ENCODE results near the gene CFAP43.
"Not testable (repeated sequence)": the region's sequence is repeated elsewhere in the genome, so short reads cannot be mapped to it uniquely, and the experiment has no call there.

The CFAP43 gene

DNA sequence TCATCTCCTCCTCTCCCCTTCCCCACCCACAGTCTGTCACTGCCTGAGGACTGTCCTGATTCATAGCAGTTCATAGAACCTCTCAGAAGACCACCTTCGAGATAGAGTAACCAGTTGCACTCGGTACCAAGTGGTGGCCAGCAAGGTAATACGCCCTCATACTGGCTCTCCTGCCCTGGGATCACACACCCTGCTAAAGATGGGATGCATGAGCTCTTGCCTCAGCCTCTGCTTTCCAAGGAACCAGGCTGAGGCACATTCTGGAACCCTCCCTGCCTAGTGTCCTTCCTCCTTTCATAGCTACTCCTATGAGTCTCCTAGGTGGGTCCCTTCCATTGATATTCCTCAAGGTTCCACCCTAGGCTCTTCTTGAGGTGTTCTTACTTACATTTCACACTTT lies 15.5 kb downstream of the CFAP43 start:
- no peak for DNase-seq

- no peak for DNase-seq
These were observed 22.5 kb downstream of the CFAP43 start for GRCh38 chr10:104209575-104210198.

DNA sequence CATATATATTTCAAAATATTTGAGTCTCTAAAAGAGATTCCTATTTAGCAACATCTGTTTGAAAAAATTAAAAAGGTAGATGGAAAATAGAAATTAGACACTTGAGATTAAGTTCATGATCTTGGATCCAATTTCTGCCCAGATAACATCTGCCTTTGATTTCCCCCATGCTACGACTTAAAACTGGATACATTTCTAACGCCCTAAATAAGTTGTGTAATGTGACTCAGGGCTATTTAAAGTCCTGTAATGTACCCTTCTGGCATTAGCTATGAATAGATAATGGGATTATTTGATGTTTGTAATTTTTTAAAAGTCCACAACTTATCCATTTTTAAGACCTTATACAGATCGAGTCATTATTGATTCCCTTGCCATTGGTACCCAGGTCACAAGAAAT lies 23.4 kb downstream of the CFAP43 start:
- DNase-seq: no peak

GRCh38 chr10:104202231-104202630 lies 29.9 kb downstream of the CFAP43 start:
- no peak for DNase-seq

GRCh38 chr10:104201636-104202035 lies 30.5 kb downstream of the CFAP43 start:
- DNase-seq: no peak

GRCh38 chr10:104199567-104199966 lies 32.6 kb downstream of the CFAP43 start:
- no peak for DNase-seq

DNA sequence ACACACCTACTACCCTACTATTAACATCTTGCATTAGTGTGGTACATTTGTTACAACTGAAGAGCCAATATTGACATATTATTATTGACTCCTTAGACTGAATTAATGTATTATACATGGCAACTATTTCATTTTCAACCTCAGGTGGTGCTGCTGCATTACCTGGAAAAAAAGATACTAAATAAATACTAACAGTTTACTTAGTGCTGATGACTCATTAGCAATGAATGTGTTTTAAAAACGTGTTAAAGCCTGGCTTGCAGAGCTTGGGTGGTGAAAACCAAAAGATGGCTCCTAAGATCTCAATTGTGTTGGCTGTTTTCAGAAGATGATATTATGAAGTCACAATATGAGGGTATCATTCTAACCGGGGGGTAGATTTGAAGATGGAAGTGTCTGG lies 34.8 kb downstream of the CFAP43 start:
- no peak for DNase-seq

GRCh38 chr10:104195706-104196105 lies 36.5 kb downstream of the CFAP43 start:
- no peak for DNase-seq

DNA sequence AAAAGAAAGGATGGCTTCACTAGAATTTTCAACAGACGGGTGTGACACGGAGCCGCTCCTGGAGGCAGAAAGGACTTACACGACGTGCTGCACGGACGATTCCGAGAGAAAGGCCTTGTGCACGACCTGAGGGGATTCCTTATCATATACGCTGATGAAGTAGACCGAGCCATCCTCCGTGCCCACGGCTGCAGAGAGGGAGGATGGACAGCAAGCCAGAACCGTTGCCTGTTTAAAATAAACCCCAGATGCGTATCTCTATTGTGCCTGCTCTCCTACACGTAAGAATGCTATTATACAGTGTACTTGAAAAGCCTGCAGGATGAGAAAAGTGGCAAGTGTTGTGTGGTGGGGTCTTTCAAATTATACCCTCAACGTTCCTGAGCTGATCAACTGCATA lies 38.4 kb downstream of the CFAP43 start:
- no peak for DNase-seq

DNA sequence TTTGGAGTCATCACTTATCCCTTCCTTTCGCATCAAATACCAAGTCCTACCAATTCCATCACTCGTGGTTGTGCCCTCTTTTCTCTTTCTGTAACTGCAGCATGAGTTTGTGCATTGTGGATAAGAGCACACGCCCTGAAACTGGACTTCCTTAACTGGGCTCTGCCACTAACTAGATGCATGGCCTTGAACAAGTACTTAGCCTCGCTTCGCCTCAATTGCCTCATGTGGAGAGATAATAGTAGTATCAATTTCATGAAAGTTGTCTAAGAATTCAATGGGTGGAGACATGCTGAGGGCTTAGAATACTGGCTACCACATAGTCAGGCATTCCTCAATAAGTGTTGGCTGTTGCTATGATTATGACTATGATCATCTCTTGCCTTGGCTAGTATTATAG lies 41.5 kb downstream of the CFAP43 start:
- no peak for DNase-seq

DNA sequence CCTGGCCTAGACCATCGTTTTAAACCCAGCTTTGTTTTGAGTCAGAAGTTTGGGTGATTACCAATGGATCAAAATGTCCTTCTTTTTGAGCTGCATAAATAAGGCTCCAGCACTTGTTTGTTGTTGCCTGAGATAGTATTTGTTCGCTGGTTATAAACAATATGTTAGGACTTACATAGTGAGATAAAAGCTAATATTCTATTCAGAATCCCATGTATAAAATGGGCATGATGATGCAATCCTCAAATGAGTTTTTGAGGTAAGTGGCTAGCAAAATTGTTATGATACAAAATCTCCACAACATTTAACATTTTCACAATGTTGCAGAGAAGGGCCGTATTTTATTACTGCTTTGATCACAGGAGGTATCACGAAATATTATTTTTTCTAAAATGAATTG lies 48.5 kb downstream of the CFAP43 start:
- no peak for DNase-seq

DNA sequence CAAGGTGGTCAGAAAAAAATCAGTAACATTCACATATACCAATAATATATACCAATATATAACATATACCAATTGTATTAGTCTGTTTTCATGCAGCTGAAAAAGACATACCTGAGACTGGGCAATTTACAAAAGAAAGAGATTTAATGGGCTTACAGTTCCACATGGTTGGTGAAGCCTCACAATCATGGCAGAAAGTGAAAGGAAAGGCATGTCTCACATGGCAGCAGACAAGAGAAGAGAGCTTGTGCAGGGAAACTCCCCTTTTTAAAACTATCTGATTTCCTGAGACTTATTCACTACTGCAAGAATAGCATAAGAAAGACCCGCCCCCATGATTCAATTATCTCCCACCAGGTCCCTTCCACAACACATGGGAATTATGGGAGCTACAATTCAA lies 58.0 kb downstream of the CFAP43 start:
- not testable (repeated sequence) for DNase-seq

- no peak for DNase-seq
These were observed 61.4 kb downstream of the CFAP43 start for GRCh38 chr10:104170610-104171254.

GRCh38 chr10:104155591-104155990 lies 76.6 kb downstream of the CFAP43 start:
- no peak for DNase-seq

GRCh38 chr10:104151737-104152136 lies 80.4 kb downstream of the CFAP43 start:
- no peak for DNase-seq

DNA sequence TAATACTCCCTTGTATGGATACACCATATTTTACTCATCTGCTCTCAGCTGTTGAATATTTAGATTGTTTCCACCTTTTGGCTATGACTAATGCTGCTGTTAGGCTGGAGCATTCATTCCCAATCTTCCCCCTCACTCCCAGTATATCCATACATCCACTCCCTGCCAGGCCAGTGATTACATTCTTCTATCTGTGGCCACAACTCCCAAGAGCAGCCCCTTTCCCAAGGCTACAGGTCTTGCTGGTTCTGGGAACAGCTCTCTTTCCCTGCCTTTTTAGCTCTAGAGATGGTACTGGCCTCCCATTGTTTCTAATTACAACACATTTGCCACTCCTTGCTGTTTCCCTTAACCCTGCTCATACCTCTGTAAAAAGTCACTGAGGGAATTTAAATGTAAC lies 82.0 kb downstream of the CFAP43 start:
- no peak for DNase-seq

GRCh38 chr10:104146882-104147281 lies 85.3 kb downstream of the CFAP43 start:
- no peak for DNase-seq

DNA sequence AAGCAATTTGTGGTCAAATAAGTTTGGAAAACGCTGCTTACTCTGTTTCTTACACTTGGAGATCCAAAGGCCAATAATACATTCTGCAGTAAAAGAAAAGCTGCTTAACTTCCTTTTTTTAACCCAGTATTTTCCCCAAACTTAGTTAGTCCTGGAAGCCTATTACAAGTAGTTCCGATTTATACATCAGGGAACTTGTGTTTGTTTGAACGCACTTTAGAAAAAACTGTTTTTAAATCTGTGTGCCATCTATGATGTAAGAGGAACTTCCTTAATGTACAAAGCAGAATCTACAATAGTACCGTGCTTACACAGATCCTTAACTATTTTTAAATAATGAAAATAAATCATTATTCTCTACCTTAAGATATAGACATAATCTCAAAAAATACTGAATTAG lies 87.2 kb downstream of the CFAP43 start:
- DNase-seq: no peak

- no peak for DNase-seq
These were observed 88.3 kb downstream of the CFAP43 start for GRCh38 chr10:104143829-104144228.

- no peak for DNase-seq
These were observed 90.1 kb downstream of the CFAP43 start for GRCh38 chr10:104142081-104142480.

DNA sequence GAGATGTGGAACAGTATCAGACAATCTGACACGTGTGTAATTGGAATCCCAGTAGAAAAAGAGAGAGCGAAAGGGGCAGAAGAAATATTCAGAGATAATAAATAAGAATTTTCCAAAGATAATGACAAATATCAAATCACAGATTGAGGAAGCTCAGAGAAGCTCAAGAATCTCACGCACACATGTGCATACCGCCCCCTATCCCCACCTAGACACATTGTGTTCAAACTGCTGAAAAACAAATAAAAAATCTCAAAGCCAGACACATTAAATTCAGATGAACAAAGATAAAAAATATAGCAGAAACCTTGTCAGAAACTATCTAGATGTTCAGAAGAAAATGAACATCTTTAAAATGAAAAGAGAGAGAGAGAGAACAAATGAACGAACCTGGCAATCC lies 92.9 kb downstream of the CFAP43 start:
- DNase-seq: no peak

GRCh38 chr10:104138131-104138530 lies 94.0 kb downstream of the CFAP43 start:
- no peak for DNase-seq

DNA sequence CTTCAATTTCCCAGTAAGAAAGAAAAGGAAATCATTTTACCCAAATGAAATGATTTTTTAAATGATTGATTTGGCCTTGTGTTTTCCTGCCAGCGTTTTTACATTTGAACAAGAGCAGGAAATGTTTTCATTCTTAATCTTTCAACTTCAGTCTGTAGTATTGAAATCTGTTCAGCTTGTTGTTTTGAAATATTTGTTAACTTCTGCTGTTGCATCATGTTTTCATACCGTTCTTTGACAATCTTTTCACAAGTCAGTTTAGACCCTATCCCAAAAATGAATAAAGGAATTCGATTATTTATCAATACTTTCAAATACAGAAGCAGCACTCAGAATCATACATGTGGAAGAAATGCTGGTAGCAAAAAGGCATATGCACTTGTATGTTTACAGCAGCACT lies 102.1 kb downstream of the CFAP43 start:
- no peak for DNase-seq

DNA sequence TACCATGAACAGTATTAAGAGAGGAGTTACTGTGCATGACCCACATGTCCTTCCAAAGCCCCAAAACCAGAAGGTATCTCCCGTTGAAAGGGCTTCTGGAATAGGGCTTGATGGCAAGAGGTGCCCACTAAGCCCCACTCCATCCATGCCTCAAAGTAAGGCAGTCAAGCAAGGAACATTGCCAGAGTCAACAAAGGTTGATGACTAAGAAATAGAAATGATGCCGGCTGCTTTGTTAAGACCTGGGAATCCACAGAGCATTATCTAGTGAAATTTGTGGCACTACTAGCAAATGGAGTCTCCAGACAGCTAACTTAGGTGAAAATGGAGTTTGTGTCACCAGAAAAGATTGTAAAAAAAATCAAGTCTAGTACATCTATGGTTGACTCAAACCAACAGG lies 104.0 kb downstream of the CFAP43 start:
- DNase-seq: no peak

GRCh38 chr10:104127411-104127810 lies 104.8 kb downstream of the CFAP43 start:
- no peak for DNase-seq
